H9 (cell line): ENCODE results near the gene CSTPP1. TPM values are rescaled to one million over a fixed set of nuclear protein-coding genes. Genes with fewer than 3 reads are reported as not detected.

ENCODE experiments used
- DNase-seq: peaks from one replicate; pipeline ENCODE4 v3.0.0-alpha.2; 2017
- H2AFZ ChIP-seq: one replicate; pipeline ENCODE4 v1.6.1; 2013; ENCODE audit warnings: mild to moderate bottlenecking, low read length, control low read depth, moderate library complexity
- H2AK5ac ChIP-seq: 2 replicates; pipeline ENCODE4 v1.6.1; 2013; ENCODE audit warnings: low read length, control low read depth, mixed read lengths; ENCODE audit not compliant: insufficient read length
- H2BK120ac ChIP-seq: one replicate; pipeline ENCODE4 v1.6.1; 2013; ENCODE audit warnings: low read depth, mild to moderate bottlenecking, low read length, control low read depth, inconsistent platforms; ENCODE audit not compliant: poor library complexity, severe bottlenecking
- H2BK12ac ChIP-seq: 2 replicates; pipeline ENCODE4 v1.6.1; 2013; ENCODE audit warnings: low read length, control low read depth, mixed read lengths, low read depth; ENCODE audit not compliant: insufficient read length
- H2BK15ac ChIP-seq: 2 replicates; pipeline ENCODE4 v1.6.1; 2013; ENCODE audit warnings: low read depth, low read length, control low read depth
- H2BK20ac ChIP-seq: one replicate; pipeline ENCODE4 v1.6.1; 2013; ENCODE audit warnings: low read depth, mild to moderate bottlenecking, low read length, control low read depth, inconsistent platforms; ENCODE audit not compliant: poor library complexity, severe bottlenecking
- H2BK5ac ChIP-seq: 2 replicates; pipeline ENCODE4 v1.6.1; 2013; ENCODE audit warnings: low read length, control low read depth, mixed read lengths; ENCODE audit not compliant: insufficient read length
- H3K14ac ChIP-seq: 2 replicates; pipeline ENCODE4 v1.6.1; 2013; ENCODE audit warnings: low read length, control low read depth; ENCODE audit not compliant: insufficient read depth
- H3K18ac ChIP-seq: 2 replicates; pipeline ENCODE4 v1.6.1; 2013; ENCODE audit warnings: low read depth, mild to moderate bottlenecking, mixed read lengths, low read length, control low read depth; ENCODE audit not compliant: insufficient read length
- H3K23ac ChIP-seq: 2 replicates; pipeline ENCODE4 v1.6.1; 2013; ENCODE audit warnings: low read length, control low read depth, mixed read lengths, low read depth; ENCODE audit not compliant: insufficient read length
- H3K23me2 ChIP-seq: 2 replicates; pipeline ENCODE4 v1.6.1; 2013; ENCODE audit warnings: low read depth, mild to moderate bottlenecking, mixed read lengths, low read length, control low read depth; ENCODE audit not compliant: insufficient read length, poor library complexity, severe bottlenecking
- H3K27ac ChIP-seq: 2 replicates; pipeline ENCODE4 v1.5.1; 2013; ENCODE audit warnings: low read length, control low read depth, mixed read lengths, low read depth; ENCODE audit not compliant: insufficient read length
- H3K27me3 ChIP-seq: 2 replicates; pipeline ENCODE4 v1.6.1; 2013; ENCODE audit warnings: low read length, control low read depth, inconsistent platforms; ENCODE audit not compliant: insufficient read depth
- H3K4ac ChIP-seq: 2 replicates; pipeline ENCODE4 v1.6.1; 2013; ENCODE audit warnings: low read depth, mild to moderate bottlenecking, control low read depth, inconsistent platforms, low read length, moderate library complexity
- H3K4me1 ChIP-seq: 2 replicates; pipeline ENCODE4 v1.6.1; 2013; ENCODE audit warnings: low read length, control low read depth, inconsistent platforms; ENCODE audit not compliant: insufficient read depth
- H3K4me2 ChIP-seq: 2 replicates; pipeline ENCODE4 v1.6.1; 2013; ENCODE audit warnings: low read length, control low read depth, mixed read lengths; ENCODE audit not compliant: insufficient read length, insufficient read depth
- H3K56ac ChIP-seq: 2 replicates; pipeline ENCODE4 v1.6.1; 2013; ENCODE audit warnings: low read depth, mild to moderate bottlenecking, mixed read lengths, low read length, control low read depth; ENCODE audit not compliant: insufficient read length
- H3K79me1 ChIP-seq: 2 replicates; pipeline ENCODE4 v1.6.1; 2013; ENCODE audit warnings: low read depth, mild to moderate bottlenecking, moderate library complexity, low read length, control low read depth, inconsistent platforms; ENCODE audit not compliant: insufficient read depth, poor library complexity, severe bottlenecking
- H3K79me2 ChIP-seq: 2 replicates; pipeline ENCODE4 v1.6.1; 2013; ENCODE audit warnings: low read length, control low read depth, inconsistent platforms; ENCODE audit not compliant: insufficient read depth
- H3K9ac ChIP-seq: 2 replicates; pipeline ENCODE4 v1.6.1; 2013; ENCODE audit warnings: low read length, control low read depth, mixed read lengths; ENCODE audit not compliant: insufficient read length; ENCODE audit errors: extremely low read depth
- H3K9me3 ChIP-seq: one replicate; pipeline ENCODE4 v1.6.1; 2013; ENCODE audit warnings: low read depth, low read length, inconsistent platforms; ENCODE audit not compliant: control insufficient read depth
- H3T11ph ChIP-seq: one replicate; pipeline ENCODE4 v1.6.1; 2013; ENCODE audit warnings: mild to moderate bottlenecking, low read length, control low read depth, inconsistent platforms
- H4K20me1 ChIP-seq: one replicate; pipeline ENCODE4 v1.6.1; 2013; ENCODE audit not compliant: control insufficient read depth, insufficient read length, insufficient read depth
- H4K5ac ChIP-seq: 2 replicates; pipeline ENCODE4 v1.6.1; 2013; ENCODE audit warnings: low read depth, mild to moderate bottlenecking, mixed read lengths, low read length, control low read depth; ENCODE audit not compliant: insufficient read length
- H4K8ac ChIP-seq: replicated peaks from 2 replicates; pipeline ENCODE4 v1.6.1; 2013; ENCODE audit warnings: low read length, control low read depth, mixed read lengths, low read depth; ENCODE audit not compliant: insufficient read length
- H4K91ac ChIP-seq: 2 replicates; pipeline ENCODE4 v1.6.1; 2013; ENCODE audit warnings: low read depth, mild to moderate bottlenecking, moderate library complexity, mixed read lengths, low read length, control low read depth; ENCODE audit not compliant: insufficient read length
- H3K27ac Mint-ChIP-seq, 3 experiments: 2 replicates in 2 of 3; 3 replicates in 1 of 3; pipeline ENCODE4 v1.8.0; 2020 to 2021; ENCODE audit warnings: mixed read lengths in 3 of 3, mild to moderate bottlenecking in 1 of 3, moderate library complexity in 1 of 3
- H3K27me3 Mint-ChIP-seq: 2 replicates; pipeline ENCODE4 v1.8.0; 2021; ENCODE audit warnings: low read depth, mild to moderate bottlenecking, moderate library complexity, mixed read lengths
- H3K36me3 Mint-ChIP-seq, 3 experiments: 2 replicates in 2 of 3; 3 replicates in 1 of 3; pipeline ENCODE4 v1.8.0; 2020 to 2021; ENCODE audit warnings: low read depth in 3 of 3, mixed read lengths in 3 of 3; ENCODE audit not compliant: insufficient read depth in 1 of 3
- H3K4me1 Mint-ChIP-seq, 2 experiments: 2 replicates each; pipeline ENCODE4 v1.8.0; 2020; ENCODE audit warnings: mixed read lengths in 2 of 2
- H3K4me3 Mint-ChIP-seq, 2 experiments: 2 replicates in 1 of 2; 3 replicates in 1 of 2; pipeline ENCODE4 v1.8.0; 2020 to 2021; ENCODE audit warnings: mild to moderate bottlenecking in 2 of 2, mixed read lengths in 2 of 2, moderate library complexity in 1 of 2
- H3K9me3 Mint-ChIP-seq, 2 experiments: 2 replicates in 1 of 2; 3 replicates in 1 of 2; pipeline ENCODE4 v1.8.0; 2020; ENCODE audit warnings: mild to moderate bottlenecking in 2 of 2, mixed read lengths in 2 of 2, moderate library complexity in 1 of 2
- WGBS: extraction: QIAGEN DNeasy Blood & Tissue Kit; methylation state at CpG from one replicate; pipeline ENCODE4 v1.1.7; 2013; ENCODE audit warnings: missing lambda C conversion rate, low lambda C conversion rate, mixed read lengths; ENCODE audit not compliant: insufficient read length; ENCODE audit errors: extremely low coverage; 5-methylcytosine and 5-hydroxymethylcytosine counted together
- total RNA-seq: library from RNA; stranded (reverse); gene quantifications from 2 replicates; pipeline ENCODE4 v1.2.1, GENCODE V29; 2021
- TF ChIP-seq, protein P1 (sequence below): fragments of 200-600 bp; sonication (generic); conservative IDR thresholded peaks from 3 replicates; pipeline ENCODE4 v1.8.0; 2021; ENCODE audit warnings: antibody characterized with exemption, mild to moderate bottlenecking

The CSTPP1 gene
- total RNA-seq, 1 experiment from 2014 or later: 21.2 TPM

GRCh38 chr11:47172740-47173336, 236.3 kb downstream of the CSTPP1 start:
- Histone ChIP-seq H3K27ac (no peak overlapping the region), H3K9ac (no peak overlapping the region), H3K27me3 (no peaks in the 10 kb centered on the region), H4K5ac (no peak overlapping the region), H3K23ac (no peak overlapping the region), H3K56ac (no peak overlapping the region), H3K4me2 (no peak overlapping the region), H2BK20ac (no peak overlapping the region), H4K91ac (no peak overlapping the region), H2BK5ac (no peak overlapping the region), H3K9me3 (no peaks in the 10 kb centered on the region), H4K8ac (no peak overlapping the region), H2AFZ (no peak overlapping the region), H3K79me2 (peaks cover 15% of the 10 kb centered on the region; the same call in 1 of the 2 replicates), H3T11ph (no peak overlapping the region), H3K23me2 (peaks cover 8% of the 10 kb centered on the region), H3K4me1 (peaks cover 5% of the 10 kb centered on the region; the same call in 1 of the 2 replicates), H3K79me1 (peaks cover 9% of the 10 kb centered on the region), H2AK5ac (no peak overlapping the region), H4K20me1 (no peaks in the 10 kb centered on the region), H3K4ac (no peak overlapping the region), H3K14ac (no peak overlapping the region), H2BK12ac (no peak overlapping the region), H2BK120ac (no peak overlapping the region), H2BK15ac (no peak overlapping the region), H3K18ac (no peak overlapping the region)
- Mint-ChIP-seq H3K9me3 (no peaks in the 10 kb centered on the region), H3K36me3 (peaks cover 13 to 67% (median 64%) of the 10 kb centered on the region in 3 experiments; a peak in 6 of 7 replicates), H3K4me3 (no peak overlapping the region), H3K27me3 (no peaks in the 10 kb centered on the region), H3K27ac (no peak overlapping the region; a peak in 1 of 7 replicates), H3K4me1 (peaks cover 16 to 17% of the 10 kb centered on the region in 2 experiments)
- no peak for DNase-seq
- no CpG with 5 or more reads among the region's 6 CpGs for WGBS
- TF ChIP-seq, protein P1, sequence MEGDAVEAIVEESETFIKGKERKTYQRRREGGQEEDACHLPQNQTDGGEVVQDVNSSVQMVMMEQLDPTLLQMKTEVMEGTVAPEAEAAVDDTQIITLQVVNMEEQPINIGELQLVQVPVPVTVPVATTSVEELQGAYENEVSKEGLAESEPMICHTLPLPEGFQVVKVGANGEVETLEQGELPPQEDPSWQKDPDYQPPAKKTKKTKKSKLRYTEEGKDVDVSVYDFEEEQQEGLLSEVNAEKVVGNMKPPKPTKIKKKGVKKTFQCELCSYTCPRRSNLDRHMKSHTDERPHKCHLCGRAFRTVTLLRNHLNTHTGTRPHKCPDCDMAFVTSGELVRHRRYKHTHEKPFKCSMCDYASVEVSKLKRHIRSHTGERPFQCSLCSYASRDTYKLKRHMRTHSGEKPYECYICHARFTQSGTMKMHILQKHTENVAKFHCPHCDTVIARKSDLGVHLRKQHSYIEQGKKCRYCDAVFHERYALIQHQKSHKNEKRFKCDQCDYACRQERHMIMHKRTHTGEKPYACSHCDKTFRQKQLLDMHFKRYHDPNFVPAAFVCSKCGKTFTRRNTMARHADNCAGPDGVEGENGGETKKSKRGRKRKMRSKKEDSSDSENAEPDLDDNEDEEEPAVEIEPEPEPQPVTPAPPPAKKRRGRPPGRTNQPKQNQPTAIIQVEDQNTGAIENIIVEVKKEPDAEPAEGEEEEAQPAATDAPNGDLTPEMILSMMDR: no peak
